Body of pancreas (tissue), 4 donors: ENCODE measurements around the gene EDAR. TPM values are rescaled to one million over a fixed set of nuclear protein-coding genes. Genes with fewer than 3 reads are reported as not detected.
A peak's percentile ranks its signal among the peaks of the same experiment; 100 is the strongest.

Experiments
- ATAC-seq: fragments of 150-250 bp; one replicate; pipeline ENCODE4 v1.9.1; 2016
- DNase-seq, 4 donors: peaks; one replicate each; pipeline ENCODE4 v3.0.0-alpha.2; 2019
- H3K27ac ChIP-seq, 4 donors: fragments of 200-600 bp; sonication (generic); 1 replicate in 3 of 4; 2 replicates in 1 of 4; pipeline versions ENCODE4 v1.5.1 to v1.6.1; 2016 to 2019; ENCODE audit warnings: mild to moderate bottlenecking in 1 of 4, mixed read lengths in 1 of 4, moderate library complexity in 1 of 4
- H3K27me3 ChIP-seq, 2 donors: fragments of 200-600 bp; sonication (generic); one replicate each; pipeline ENCODE4 v1.6.0; 2016; ENCODE audit warnings: mild to moderate bottlenecking in 1 of 2
- H3K36me3 ChIP-seq, 2 donors: fragments of 200-600 bp; sonication (generic); replicated peaks in 1 of 2; 2 replicates each; pipeline ENCODE4 v1.5.1; 2016; ENCODE audit warnings: low read depth in 2 of 2; ENCODE audit not compliant: insufficient read depth in 1 of 2
- H3K4me1 ChIP-seq: fragments of 200-600 bp; sonication (generic); one replicate; pipeline ENCODE4 v1.6.0; 2016
- H3K4me3 ChIP-seq, 2 donors: fragments of 200-600 bp; sonication (generic); 1 replicate in 1 of 2; 2 replicates in 1 of 2; pipeline ENCODE4 v1.5.1; 2016 to 2019
- H3K9me3 ChIP-seq, 3 donors: fragments of 200-600 bp; sonication (generic); 1 replicate in 2 of 3; 2 replicates in 1 of 3; pipeline ENCODE4 v1.5.1; 2016
- CTCF ChIP-seq, 7 experiments: fragments of 450-650 bp in 4 of 7; fragments of 200-600 bp in 3 of 7; sonication (generic) in 3 of 7; IDR thresholded peaks; one replicate each; pipeline ENCODE4 v1.5.1; 2016 to 2019; ENCODE audit warnings: antibody characterized with exemption in 7 of 7
- POLR2A ChIP-seq, 3 donors: fragments of 450-650 bp; IDR thresholded peaks; one replicate each; pipeline ENCODE4 v1.6.1; 2016; ENCODE audit warnings: antibody characterized with exemption in 3 of 3, mild to moderate bottlenecking in 2 of 3
- WGBS, 2 donors: methylation state at CpG; one replicate each; pipeline ENCODE4 v1.1.5; 2017; 5-methylcytosine and 5-hydroxymethylcytosine counted together
- intact Hi-C: fragments of 100-400 bp; cut with DNase I; formaldehyde crosslinking; loops from one replicate; pipeline ENCODE4 v1.15.1; 2023
- total RNA-seq, 2 donors: library from RNA; depleted of rRNA; stranded (reverse); fragments of >200 nt; gene quantifications; one replicate each; pipeline ENCODE4 v1.1.0, GENCODE V29; 2016

The EDAR gene
- total RNA-seq, 2 donors from 2014 or later: not detected

- WGBS, 2 donors: 46 to 60% methylated on average over 4 of the region's 4 CpGs
- TF ChIP-seq POLR2A (IDR thresholded peaks at IDR 0.05) (no peak), CTCF (IDR thresholded peaks at IDR 0.05) (no peak)
- intact Hi-C loops: no loop called here
- no peak overlapping the region for H3K4me3 ChIP-seq
- DNase-seq (no peak), ATAC-seq (no peak)
- H3K36me3 ChIP-seq: no peaks in the 10 kb centered on the region
- no peaks in the 10 kb centered on the region for H3K27me3 ChIP-seq
- H3K9me3 ChIP-seq: peaks cover 0 to 12% (median 0%) of the 10 kb centered on the region in 3 donors
- H3K4me1 ChIP-seq: peaks cover 4% of the 10 kb centered on the region
- H3K27ac ChIP-seq: no peak overlapping the region
These were observed 39.4 kb downstream of the EDAR start for GRCh38 chr2:108949316-108950239.

GRCh38 chr2:108947271-108947907 lies 41.6 kb downstream of the EDAR start:
- peaks cover 4% of the 10 kb centered on the region for H3K4me1 ChIP-seq
- no peak overlapping the region for H3K27ac ChIP-seq
- TF ChIP-seq CTCF (IDR thresholded peaks at IDR 0.05) (no peak), POLR2A (IDR thresholded peaks at IDR 0.05) (no peak)
- DNase-seq (no peak), ATAC-seq (no peak)
- WGBS, 2 donors: 72 to 91% methylated on average over 1 to 5 of the region's 5 CpGs
- H3K27me3 ChIP-seq: no peaks in the 10 kb centered on the region
- no peaks in the 10 kb centered on the region for H3K36me3 ChIP-seq
- H3K9me3 ChIP-seq: peaks cover 0 to 12% (median 0%) of the 10 kb centered on the region in 3 donors
- H3K4me3 ChIP-seq: no peak overlapping the region
- intact Hi-C loops: no loop called here

- intact Hi-C loops: no loop called here
- H3K4me1 ChIP-seq: peaks cover 4% of the 10 kb centered on the region
- no peak overlapping the region for H3K4me3 ChIP-seq
- no peak for TF ChIP-seq POLR2A (IDR thresholded peaks at IDR 0.05)
- no peak for TF ChIP-seq CTCF (IDR thresholded peaks at IDR 0.05)
- ATAC-seq (no peak), DNase-seq (no peak)
- peaks cover 0 to 12% (median 0%) of the 10 kb centered on the region in 3 donors for H3K9me3 ChIP-seq
- no peaks in the 10 kb centered on the region for H3K36me3 ChIP-seq
- 100% methylated on average over 1 of the region's 1 CpG for WGBS, 2 donors
- no peaks in the 10 kb centered on the region for H3K27me3 ChIP-seq
- H3K27ac ChIP-seq: no peak overlapping the region
These were observed 42.6 kb downstream of the EDAR start for GRCh38 chr2:108946442-108946841.

GRCh38 chr2:108945969-108946368 lies 43.1 kb downstream of the EDAR start:
- no peaks in the 10 kb centered on the region for H3K27me3 ChIP-seq
- H3K36me3 ChIP-seq: no peaks in the 10 kb centered on the region
- H3K4me1 ChIP-seq: peaks cover 4% of the 10 kb centered on the region
- TF ChIP-seq POLR2A (IDR thresholded peaks at IDR 0.05) (no peak), CTCF (IDR thresholded peaks at IDR 0.05) (no peak)
- ATAC-seq: peak; percentile 62
- H3K4me3 ChIP-seq: no peak overlapping the region
- no peak overlapping the region for H3K27ac ChIP-seq
- intact Hi-C loops: no loop called here
- H3K9me3 ChIP-seq: peaks cover 0 to 12% (median 0%) of the 10 kb centered on the region in 3 donors
- peak; percentile 46 to 71 (median 64) for DNase-seq
- 41% methylated on average over 5 of the region's 5 CpGs; no CpG with 5 or more reads in 1 of the 2 donors for WGBS, 2 donors
